DND-41 (cell line): ENCODE data around the gene TMEM238.

Experiments used
- ATAC-seq: fragments of 200-7000 bp; cut with Tn5 transposase; 3 replicates; pipeline ENCODE4 v1.9.1; 2021; ENCODE audit warnings: low read depth; ENCODE audit not compliant: insufficient read depth
- DNase-seq: peaks from one replicate; pipeline ENCODE4 v3.0.0-alpha.2; 2020
- H2AFZ ChIP-seq: 2 replicates; pipeline ENCODE4 v1.6.0; 2012; ENCODE audit warnings: low read depth, low read length
- H3K27ac ChIP-seq: 2 replicates; pipeline ENCODE4 v1.5.1; 2012; ENCODE audit warnings: low read length, inconsistent platforms
- H3K27me3 ChIP-seq: fragments of 200-600 bp; sonication (generic); 2 replicates; pipeline ENCODE4 v1.6.0; 2012; ENCODE audit warnings: low read length, mild to moderate bottlenecking, inconsistent platforms; ENCODE audit not compliant: insufficient read depth, poor library complexity
- H3K36me3 ChIP-seq: 2 replicates; pipeline ENCODE4 v1.5.1; 2012; ENCODE audit warnings: low read length, inconsistent platforms; ENCODE audit not compliant: insufficient read depth
- H3K4me1 ChIP-seq: 2 replicates; pipeline ENCODE4 v1.5.1; 2012; ENCODE audit warnings: mild to moderate bottlenecking, low read length; ENCODE audit not compliant: insufficient read depth
- H3K4me2 ChIP-seq: 2 replicates; pipeline ENCODE4 v1.6.0; 2012; ENCODE audit warnings: mild to moderate bottlenecking, moderate library complexity, low read length, inconsistent platforms; ENCODE audit not compliant: insufficient read depth
- H3K4me3 ChIP-seq, 2 experiments: fragments of 200-600 bp in 1 of 2; shearing (Covaris generic) in 1 of 2; 2 replicates each; pipeline ENCODE4 v1.5.1; 2012 to 2016; ENCODE audit warnings: inconsistent platforms in 2 of 2, low read length in 2 of 2, mild to moderate bottlenecking in 2 of 2, low read depth in 1 of 2, moderate library complexity in 1 of 2
- H3K79me2 ChIP-seq: 2 replicates; pipeline ENCODE4 v1.6.0; 2012; ENCODE audit warnings: low read length, inconsistent platforms; ENCODE audit not compliant: insufficient read depth
- H3K9ac ChIP-seq: 2 replicates; pipeline ENCODE4 v1.6.0; 2012; ENCODE audit warnings: low read depth, mild to moderate bottlenecking, inconsistent platforms, low read length, moderate library complexity
- H3K9me3 ChIP-seq: 2 replicates; pipeline ENCODE4 v1.5.1; 2012; ENCODE audit warnings: low read length, moderate library complexity, mild to moderate bottlenecking, inconsistent platforms; ENCODE audit not compliant: insufficient read depth, severe bottlenecking
- H4K20me1 ChIP-seq: 2 replicates; pipeline ENCODE4 v1.6.0; 2012; ENCODE audit warnings: low read length; ENCODE audit not compliant: insufficient read depth
- CTCF ChIP-seq: IDR thresholded peaks from 2 replicates; pipeline ENCODE4 v1.5.1; 2012; ENCODE audit warnings: borderline replicate concordance, low read length, moderate library complexity, mild to moderate bottlenecking; ENCODE audit not compliant: poor library complexity, severe bottlenecking; ENCODE audit errors: extremely low read depth
- EZH2 ChIP-seq: IDR thresholded peaks from 3 replicates; pipeline ENCODE4 v1.6.1; 2012; ENCODE audit warnings: borderline replicate concordance, low read depth, mild to moderate bottlenecking, moderate library complexity, low read length, inconsistent platforms; ENCODE audit not compliant: severe bottlenecking

Gene TMEM238

GRCh38 chr19:55362174-55362989 lies 21.7 kb downstream of the TMEM238 start:
- Histone ChIP-seq H3K79me2 (no peaks in the 10 kb centered on the region), H3K36me3 (no peaks in the 10 kb centered on the region), H4K20me1 (no peaks in the 10 kb centered on the region), H3K27ac (no peak overlapping the region), H2AFZ (no peak overlapping the region), H3K9me3 (no peaks in the 10 kb centered on the region), H3K9ac (no peak overlapping the region), H3K27me3 (no peaks in the 10 kb centered on the region), H3K4me1 (no peaks in the 10 kb centered on the region), H3K4me2 (no peak overlapping the region), H3K4me3 (no peak overlapping the region)
- DNase-seq (no peak), ATAC-seq (no peak)
- TF ChIP-seq CTCF: no peak
- no peak for TF ChIP-seq EZH2

GRCh38 chr19:55360902-55361301 lies 23.2 kb downstream of the TMEM238 start:
- no peak overlapping the region for H3K4me2 ChIP-seq
- no peak overlapping the region for H3K27ac ChIP-seq
- TF ChIP-seq CTCF (no peak), EZH2 (no peak)
- no peak overlapping the region for H3K9ac ChIP-seq
- H4K20me1 ChIP-seq: no peaks in the 10 kb centered on the region
- no peaks in the 10 kb centered on the region for H3K36me3 ChIP-seq
- no peak overlapping the region for H3K4me3 ChIP-seq
- no peak overlapping the region for H2AFZ ChIP-seq
- DNase-seq (no peak), ATAC-seq (no peak)
- no peaks in the 10 kb centered on the region for H3K9me3 ChIP-seq
- H3K4me1 ChIP-seq: no peaks in the 10 kb centered on the region
- no peaks in the 10 kb centered on the region for H3K79me2 ChIP-seq
- H3K27me3 ChIP-seq: no peaks in the 10 kb centered on the region

GRCh38 chr19:55358943-55359908 lies 24.9 kb downstream of the TMEM238 start:
- H3K4me3 ChIP-seq: no peak overlapping the region
- H3K4me2 ChIP-seq: no peak overlapping the region
- no peak overlapping the region for H3K9ac ChIP-seq
- no peak for DNase-seq
- no peaks in the 10 kb centered on the region for H3K36me3 ChIP-seq
- no peak overlapping the region for H2AFZ ChIP-seq
- no peaks in the 10 kb centered on the region for H3K9me3 ChIP-seq
- no peak for ATAC-seq
- H3K79me2 ChIP-seq: no peaks in the 10 kb centered on the region
- TF ChIP-seq CTCF (no peak), EZH2 (no peak)
- H3K4me1 ChIP-seq: no peaks in the 10 kb centered on the region
- no peaks in the 10 kb centered on the region for H4K20me1 ChIP-seq
- H3K27me3 ChIP-seq: no peaks in the 10 kb centered on the region
- H3K27ac ChIP-seq: no peak overlapping the region
